ENCODE data around the gene RAET1G.

DNA sequence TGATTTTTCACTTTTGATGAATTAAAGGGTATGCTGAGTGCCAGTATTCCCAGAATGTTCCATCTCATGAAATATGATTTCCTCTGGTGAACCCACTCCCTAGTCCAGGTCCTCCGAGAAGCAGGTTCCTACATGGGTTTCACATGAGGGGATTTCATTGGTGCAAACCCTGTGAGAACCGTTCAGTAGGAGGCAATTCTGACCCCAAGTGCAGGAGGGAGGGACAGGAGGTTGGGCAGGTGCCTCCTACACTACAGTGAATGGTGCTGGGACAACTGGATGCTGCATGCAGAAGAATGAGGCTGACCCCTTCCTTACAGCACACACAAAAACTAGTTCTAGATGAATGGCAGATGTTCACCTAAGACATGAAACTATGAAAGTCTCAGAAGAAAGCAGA lies 13.8 kb upstream of the RAET1G start:
- TF ChIP-seq, protein P1, sequence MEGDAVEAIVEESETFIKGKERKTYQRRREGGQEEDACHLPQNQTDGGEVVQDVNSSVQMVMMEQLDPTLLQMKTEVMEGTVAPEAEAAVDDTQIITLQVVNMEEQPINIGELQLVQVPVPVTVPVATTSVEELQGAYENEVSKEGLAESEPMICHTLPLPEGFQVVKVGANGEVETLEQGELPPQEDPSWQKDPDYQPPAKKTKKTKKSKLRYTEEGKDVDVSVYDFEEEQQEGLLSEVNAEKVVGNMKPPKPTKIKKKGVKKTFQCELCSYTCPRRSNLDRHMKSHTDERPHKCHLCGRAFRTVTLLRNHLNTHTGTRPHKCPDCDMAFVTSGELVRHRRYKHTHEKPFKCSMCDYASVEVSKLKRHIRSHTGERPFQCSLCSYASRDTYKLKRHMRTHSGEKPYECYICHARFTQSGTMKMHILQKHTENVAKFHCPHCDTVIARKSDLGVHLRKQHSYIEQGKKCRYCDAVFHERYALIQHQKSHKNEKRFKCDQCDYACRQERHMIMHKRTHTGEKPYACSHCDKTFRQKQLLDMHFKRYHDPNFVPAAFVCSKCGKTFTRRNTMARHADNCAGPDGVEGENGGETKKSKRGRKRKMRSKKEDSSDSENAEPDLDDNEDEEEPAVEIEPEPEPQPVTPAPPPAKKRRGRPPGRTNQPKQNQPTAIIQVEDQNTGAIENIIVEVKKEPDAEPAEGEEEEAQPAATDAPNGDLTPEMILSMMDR (IDR thresholded peaks at IDR 0.05) = no peak
- TF ChIP-seq EZH2 (IDR thresholded peaks at IDR 0.05; ENCODE audit: borderline replicate concordance, insufficient read depth, low read depth, low read length, poor library complexity, severe bottlenecking) = no peak

All from B cell (primary cell).